ENCODE measurements around the gene XRCC3.

The XRCC3 gene

GRCh38 chr14:103649001-103649400, 66.2 kb downstream of the XRCC3 start:
- Histone ChIP-seq H3K27me3 (ENCODE audit: insufficient read depth, low read depth, severe bottlenecking) (no peaks in the 10 kb centered on the region), H3K4me3 (ENCODE audit: low read depth, low read length) (no peak overlapping the region), H3K27ac (no peak overlapping the region), H3K36me3 (peaks cover 10% of the 10 kb centered on the region), H3K9me3 (ENCODE audit: severe bottlenecking) (no peaks in the 10 kb centered on the region)
- TF ChIP-seq, protein P1, sequence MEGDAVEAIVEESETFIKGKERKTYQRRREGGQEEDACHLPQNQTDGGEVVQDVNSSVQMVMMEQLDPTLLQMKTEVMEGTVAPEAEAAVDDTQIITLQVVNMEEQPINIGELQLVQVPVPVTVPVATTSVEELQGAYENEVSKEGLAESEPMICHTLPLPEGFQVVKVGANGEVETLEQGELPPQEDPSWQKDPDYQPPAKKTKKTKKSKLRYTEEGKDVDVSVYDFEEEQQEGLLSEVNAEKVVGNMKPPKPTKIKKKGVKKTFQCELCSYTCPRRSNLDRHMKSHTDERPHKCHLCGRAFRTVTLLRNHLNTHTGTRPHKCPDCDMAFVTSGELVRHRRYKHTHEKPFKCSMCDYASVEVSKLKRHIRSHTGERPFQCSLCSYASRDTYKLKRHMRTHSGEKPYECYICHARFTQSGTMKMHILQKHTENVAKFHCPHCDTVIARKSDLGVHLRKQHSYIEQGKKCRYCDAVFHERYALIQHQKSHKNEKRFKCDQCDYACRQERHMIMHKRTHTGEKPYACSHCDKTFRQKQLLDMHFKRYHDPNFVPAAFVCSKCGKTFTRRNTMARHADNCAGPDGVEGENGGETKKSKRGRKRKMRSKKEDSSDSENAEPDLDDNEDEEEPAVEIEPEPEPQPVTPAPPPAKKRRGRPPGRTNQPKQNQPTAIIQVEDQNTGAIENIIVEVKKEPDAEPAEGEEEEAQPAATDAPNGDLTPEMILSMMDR (IDR thresholded peaks at IDR 0.05; ENCODE audit: low read depth, low read length) = no peak
- DNase-seq = no peak
